Thyroid gland (tissue), 4 donors: ENCODE data around the gene TOM1L2.

Source experiments
- POLR2A ChIP-seq, 2 donors: fragments of 450-650 bp; IDR thresholded peaks; one replicate each; pipeline ENCODE4 v1.6.1; 2017; ENCODE audit warnings: antibody characterized with exemption in 2 of 2, mild to moderate bottlenecking in 2 of 2, moderate library complexity in 1 of 2
- TF ChIP-seq, protein P1 (sequence below), 6 experiments: fragments of 200-600 bp in 3 of 6; fragments of 450-650 bp in 3 of 6; sonication (generic) in 3 of 6; IDR thresholded peaks; one replicate each; pipeline ENCODE4 v1.5.1; 2016 to 2019; ENCODE audit warnings: antibody characterized with exemption in 6 of 6, mild to moderate bottlenecking in 2 of 6, inconsistent platforms in 1 of 6, moderate library complexity in 1 of 6

DNA sequence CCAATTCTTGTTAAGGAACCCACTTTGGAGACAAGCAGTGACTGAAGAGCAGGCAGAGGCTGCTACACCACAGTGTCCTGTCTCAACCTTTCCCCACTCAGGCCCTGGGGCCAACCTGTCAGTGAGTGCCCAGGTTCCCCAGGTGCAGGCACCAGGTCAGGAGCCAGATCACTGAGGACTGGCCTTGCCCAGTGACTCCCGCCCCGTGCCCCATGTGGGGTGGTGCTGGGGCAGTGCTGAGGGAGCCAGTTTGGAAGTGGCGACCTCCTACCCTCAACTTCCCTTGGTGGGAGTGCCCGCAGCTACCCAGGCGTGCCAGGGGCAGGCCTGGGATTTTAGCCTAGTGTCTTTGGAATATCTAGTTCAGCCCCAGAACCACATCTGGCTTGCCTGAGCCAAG is 164.8 kb downstream of the TOM1L2 start:
- TF ChIP-seq, protein P1, sequence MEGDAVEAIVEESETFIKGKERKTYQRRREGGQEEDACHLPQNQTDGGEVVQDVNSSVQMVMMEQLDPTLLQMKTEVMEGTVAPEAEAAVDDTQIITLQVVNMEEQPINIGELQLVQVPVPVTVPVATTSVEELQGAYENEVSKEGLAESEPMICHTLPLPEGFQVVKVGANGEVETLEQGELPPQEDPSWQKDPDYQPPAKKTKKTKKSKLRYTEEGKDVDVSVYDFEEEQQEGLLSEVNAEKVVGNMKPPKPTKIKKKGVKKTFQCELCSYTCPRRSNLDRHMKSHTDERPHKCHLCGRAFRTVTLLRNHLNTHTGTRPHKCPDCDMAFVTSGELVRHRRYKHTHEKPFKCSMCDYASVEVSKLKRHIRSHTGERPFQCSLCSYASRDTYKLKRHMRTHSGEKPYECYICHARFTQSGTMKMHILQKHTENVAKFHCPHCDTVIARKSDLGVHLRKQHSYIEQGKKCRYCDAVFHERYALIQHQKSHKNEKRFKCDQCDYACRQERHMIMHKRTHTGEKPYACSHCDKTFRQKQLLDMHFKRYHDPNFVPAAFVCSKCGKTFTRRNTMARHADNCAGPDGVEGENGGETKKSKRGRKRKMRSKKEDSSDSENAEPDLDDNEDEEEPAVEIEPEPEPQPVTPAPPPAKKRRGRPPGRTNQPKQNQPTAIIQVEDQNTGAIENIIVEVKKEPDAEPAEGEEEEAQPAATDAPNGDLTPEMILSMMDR (IDR thresholded peaks at IDR 0.05) = no peak
- TF ChIP-seq POLR2A (IDR thresholded peaks at IDR 0.05) = no peak
